ENCODE measurements around the gene RNU6-9. TPM values are rescaled to one million over a fixed set of nuclear protein-coding genes. Genes with fewer than 3 reads are reported as not detected.

The RNU6-9 gene
- total RNA-seq, 1 donor from 2014 or later = not detected

GRCh38 chr19:879711-880438, 13.4 kb upstream of the RNU6-9 start:
- Histone ChIP-seq H3K36me3 (no peaks in the 10 kb centered on the region), H3F3A (ENCODE audit: low read depth) (no peaks in the 10 kb centered on the region), H3K79me2 (ENCODE audit: low read depth) (no peaks in the 10 kb centered on the region), H2AFZ (replicated peaks) (no peak overlapping the region), H3K4me2 (no peak overlapping the region), H3K27ac (no peak overlapping the region), H4K20me1 (ENCODE audit: low read depth) (peaks cover 10% of the 10 kb centered on the region), H3K9me3 (ENCODE audit: low read depth) (no peaks in the 10 kb centered on the region), H3K4me1 (no peaks in the 10 kb centered on the region), H3K9ac (no peak overlapping the region), H3K4me3 (no peak overlapping the region), H3K27me3 (no peaks in the 10 kb centered on the region)
- no peaks in the 10 kb centered on the region for H3K9me3 Mint-ChIP-seq
- no peak overlapping the region for H3K4me3 Mint-ChIP-seq
- TF ChIP-seq CTCF (IDR thresholded peaks at IDR 0.05) (no peak), EZH2phosphoT487 (IDR thresholded peaks at IDR 0.05) (no peak), EZH2 (IDR thresholded peaks at IDR 0.05) (no peak)
- no peak for DNase-seq (ENCODE audit: low spot score)
- H3K4me1 Mint-ChIP-seq = peaks cover 2% of the 10 kb centered on the region
- H3K27ac Mint-ChIP-seq = no peak overlapping the region
- peaks cover 22% of the 10 kb centered on the region for H3K36me3 Mint-ChIP-seq
- H3K27me3 Mint-ChIP-seq (ENCODE audit: insufficient read depth, low read depth) = peaks cover 7% of the 10 kb centered on the region

GRCh38 chr19:881385-882071, 11.8 kb upstream of the RNU6-9 start:
- no peak overlapping the region for H3K27ac Mint-ChIP-seq
- no peak for DNase-seq (ENCODE audit: low spot score)

GRCh38 chr19:882871-883497, 10.3 kb upstream of the RNU6-9 start:
- Mint-ChIP-seq H3K9me3 (no peaks in the 10 kb centered on the region), H3K36me3 (peaks cover 20% of the 10 kb centered on the region), H3K4me3 (no peak overlapping the region), H3K4me1 (peaks cover 5% of the 10 kb centered on the region), H3K27ac (no peak overlapping the region), H3K27me3 (ENCODE audit: insufficient read depth, low read depth) (peaks cover 8% of the 10 kb centered on the region)
- DNase-seq (ENCODE audit: low spot score) = no peak
- H4K20me1 ChIP-seq (ENCODE audit: low read depth) = peaks cover 10% of the 10 kb centered on the region
- no peaks in the 10 kb centered on the region for H3F3A ChIP-seq (ENCODE audit: low read depth)
- H3K27ac ChIP-seq = no peak overlapping the region
- TF ChIP-seq CTCF (IDR thresholded peaks at IDR 0.05) (no peak), EZH2phosphoT487 (IDR thresholded peaks at IDR 0.05) (no peak), EZH2 (IDR thresholded peaks at IDR 0.05) (no peak)
- H3K9me3 ChIP-seq (ENCODE audit: low read depth) = no peaks in the 10 kb centered on the region
- H3K79me2 ChIP-seq (ENCODE audit: low read depth) = no peaks in the 10 kb centered on the region
- H2AFZ ChIP-seq (replicated peaks) = no peak overlapping the region
- no peak overlapping the region for H3K9ac ChIP-seq
- H3K4me3 ChIP-seq = no peak overlapping the region
- H3K4me2 ChIP-seq = no peak overlapping the region
- H3K27me3 ChIP-seq = no peaks in the 10 kb centered on the region
- no peaks in the 10 kb centered on the region for H3K4me1 ChIP-seq
- H3K36me3 ChIP-seq = no peaks in the 10 kb centered on the region

More at GRCh38 chr19:881385-882071, 11.8 kb upstream of the RNU6-9 start:
- Histone ChIP-seq H3K79me2 (ENCODE audit: low read depth) (no peaks in the 10 kb centered on the region), H3K27ac (no peak overlapping the region), H3K9me3 (ENCODE audit: low read depth) (no peaks in the 10 kb centered on the region), H3K27me3 (no peaks in the 10 kb centered on the region), H3K4me3 (no peak overlapping the region), H3K36me3 (no peaks in the 10 kb centered on the region), H3K9ac (no peak overlapping the region), H3K4me1 (no peaks in the 10 kb centered on the region), H2AFZ (replicated peaks) (no peak overlapping the region), H3F3A (ENCODE audit: low read depth) (no peaks in the 10 kb centered on the region), H3K4me2 (no peak overlapping the region), H4K20me1 (ENCODE audit: low read depth) (peaks cover 10% of the 10 kb centered on the region)
- Mint-ChIP-seq H3K27me3 (ENCODE audit: insufficient read depth, low read depth) (peaks cover 7% of the 10 kb centered on the region), H3K4me1 (peaks cover 2% of the 10 kb centered on the region), H3K36me3 (peaks cover 17% of the 10 kb centered on the region), H3K4me3 (no peak overlapping the region), H3K9me3 (no peaks in the 10 kb centered on the region)
- no peak for TF ChIP-seq EZH2phosphoT487 (IDR thresholded peaks at IDR 0.05)
- TF ChIP-seq EZH2 (IDR thresholded peaks at IDR 0.05) = no peak
- no peak for TF ChIP-seq CTCF (IDR thresholded peaks at IDR 0.05)
